T-helper 1 cell treated with Interleukin-12 subunit alpha and Interleukin-12 subunit beta and Interleukin-4 antibody, amounts not matched to agents 30 μg/mL and 1 μg/mL, for 36 hours (primary cell): ENCODE data around the gene CNOT3.

ENCODE experiments used
- H3K27ac Mint-ChIP-seq: one replicate; pipeline ENCODE4 v1.8.0; 2021; ENCODE audit warnings: mild to moderate bottlenecking, mixed read lengths
- H3K27me3 Mint-ChIP-seq: one replicate; pipeline ENCODE4 v1.8.0; 2021; ENCODE audit warnings: low read depth, mixed read lengths
- H3K36me3 Mint-ChIP-seq: one replicate; pipeline ENCODE4 v1.8.0; 2021; ENCODE audit warnings: low read depth, mixed read lengths
- H3K4me1 Mint-ChIP-seq: one replicate; pipeline ENCODE4 v1.8.0; 2021; ENCODE audit warnings: low read depth, mixed read lengths
- H3K4me3 Mint-ChIP-seq: one replicate; pipeline ENCODE4 v1.8.0; 2021; ENCODE audit warnings: mild to moderate bottlenecking, moderate library complexity, mixed read lengths
- H3K9me3 Mint-ChIP-seq: one replicate; pipeline ENCODE4 v1.8.0; 2021; ENCODE audit warnings: mixed read lengths

Gene CNOT3

DNA sequence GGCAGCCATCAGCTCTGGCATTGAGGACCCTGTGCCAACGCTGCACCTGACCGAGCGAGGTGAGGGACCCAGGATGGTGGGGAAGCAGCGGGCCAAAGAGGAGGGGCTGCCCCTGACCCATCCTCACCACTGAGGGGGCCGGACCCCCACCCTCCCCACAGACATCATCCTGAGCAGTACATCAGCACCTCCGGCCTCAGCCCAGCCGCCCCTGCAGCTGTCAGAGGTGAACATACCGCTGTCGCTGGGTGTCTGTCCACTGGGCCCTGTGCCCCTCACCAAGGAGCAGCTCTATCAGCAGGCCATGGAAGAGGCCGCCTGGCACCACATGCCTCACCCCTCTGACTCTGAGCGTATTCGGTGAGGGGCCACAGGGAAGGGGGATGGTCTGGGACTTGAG lies 14.7 kb downstream of the CNOT3 start:
- peaks cover 46% of the 10 kb centered on the region for H3K36me3 Mint-ChIP-seq
- H3K27ac Mint-ChIP-seq = no peak overlapping the region
- no peak overlapping the region for H3K4me3 Mint-ChIP-seq
- no peaks in the 10 kb centered on the region for H3K27me3 Mint-ChIP-seq
- H3K9me3 Mint-ChIP-seq = no peaks in the 10 kb centered on the region
- peaks cover 21% of the 10 kb centered on the region for H3K4me1 Mint-ChIP-seq

DNA sequence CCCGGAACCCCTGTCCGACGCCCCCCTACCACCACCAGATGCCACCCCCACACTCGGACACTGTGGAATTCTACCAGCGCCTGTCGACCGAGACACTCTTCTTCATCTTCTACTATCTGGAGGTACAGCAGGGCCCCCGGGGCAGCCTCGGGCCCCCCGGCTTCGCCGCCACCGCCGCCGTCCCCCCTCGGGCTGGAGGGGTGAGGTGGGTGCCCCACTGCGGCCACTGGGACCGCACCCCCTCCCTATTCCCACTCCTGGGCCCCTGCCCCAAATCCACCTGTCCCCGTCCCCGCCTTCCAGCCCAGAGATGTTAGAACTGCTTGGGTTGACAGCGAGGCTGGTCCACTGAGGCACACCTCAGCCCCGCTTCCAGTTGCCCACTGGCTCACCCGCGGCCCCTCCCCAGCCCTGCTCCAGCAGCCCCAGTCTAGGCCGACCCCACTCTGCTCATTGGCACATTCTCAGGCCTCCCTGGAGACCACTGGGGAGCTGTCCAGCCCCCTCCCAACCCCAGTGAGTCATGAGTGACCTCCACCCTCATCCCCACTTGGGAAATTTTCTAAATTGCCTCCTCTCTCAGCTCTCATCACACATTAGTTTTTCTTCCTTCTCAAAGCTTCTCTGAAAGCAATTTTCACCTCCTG lies 15.4 kb downstream of the CNOT3 start:
- Mint-ChIP-seq H3K36me3 (peaks cover 45% of the 10 kb centered on the region), H3K4me3 (no peak overlapping the region), H3K4me1 (peaks cover 21% of the 10 kb centered on the region), H3K27me3 (no peaks in the 10 kb centered on the region), H3K27ac (no peak overlapping the region), H3K9me3 (no peaks in the 10 kb centered on the region)

DNA sequence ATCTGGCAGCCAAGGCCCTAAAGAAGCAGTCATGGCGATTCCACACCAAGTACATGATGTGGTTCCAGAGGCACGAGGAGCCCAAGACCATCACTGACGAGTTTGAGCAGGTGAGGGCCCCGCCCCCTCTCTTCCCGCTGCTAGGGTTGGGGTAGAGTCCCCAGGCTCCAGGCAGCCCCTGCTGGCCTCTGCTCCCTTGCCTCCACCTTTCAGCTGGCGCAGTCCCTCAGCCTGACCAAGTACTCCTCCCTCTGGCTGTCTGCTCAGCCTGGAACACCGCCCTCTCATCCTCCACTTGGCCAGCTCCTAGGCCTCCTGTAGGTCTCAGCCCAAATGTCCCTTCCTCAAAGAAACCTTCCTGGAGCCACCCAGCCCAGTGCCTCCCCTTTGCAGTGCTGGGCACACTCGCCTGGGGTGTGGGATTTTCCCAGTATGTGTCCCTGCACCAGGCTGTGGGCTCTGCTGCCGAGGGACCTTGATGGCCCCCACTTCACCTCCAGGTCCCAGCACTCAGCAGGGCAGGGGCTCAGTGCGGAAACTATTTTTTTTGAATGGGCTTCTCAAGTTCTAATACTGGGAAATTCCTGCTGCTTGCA lies 16.3 kb downstream of the CNOT3 start:
- Mint-ChIP-seq H3K4me3 (no peak overlapping the region), H3K36me3 (peaks cover 46% of the 10 kb centered on the region), H3K4me1 (peaks cover 29% of the 10 kb centered on the region), H3K27ac (no peak overlapping the region), H3K9me3 (no peaks in the 10 kb centered on the region), H3K27me3 (no peaks in the 10 kb centered on the region)

DNA sequence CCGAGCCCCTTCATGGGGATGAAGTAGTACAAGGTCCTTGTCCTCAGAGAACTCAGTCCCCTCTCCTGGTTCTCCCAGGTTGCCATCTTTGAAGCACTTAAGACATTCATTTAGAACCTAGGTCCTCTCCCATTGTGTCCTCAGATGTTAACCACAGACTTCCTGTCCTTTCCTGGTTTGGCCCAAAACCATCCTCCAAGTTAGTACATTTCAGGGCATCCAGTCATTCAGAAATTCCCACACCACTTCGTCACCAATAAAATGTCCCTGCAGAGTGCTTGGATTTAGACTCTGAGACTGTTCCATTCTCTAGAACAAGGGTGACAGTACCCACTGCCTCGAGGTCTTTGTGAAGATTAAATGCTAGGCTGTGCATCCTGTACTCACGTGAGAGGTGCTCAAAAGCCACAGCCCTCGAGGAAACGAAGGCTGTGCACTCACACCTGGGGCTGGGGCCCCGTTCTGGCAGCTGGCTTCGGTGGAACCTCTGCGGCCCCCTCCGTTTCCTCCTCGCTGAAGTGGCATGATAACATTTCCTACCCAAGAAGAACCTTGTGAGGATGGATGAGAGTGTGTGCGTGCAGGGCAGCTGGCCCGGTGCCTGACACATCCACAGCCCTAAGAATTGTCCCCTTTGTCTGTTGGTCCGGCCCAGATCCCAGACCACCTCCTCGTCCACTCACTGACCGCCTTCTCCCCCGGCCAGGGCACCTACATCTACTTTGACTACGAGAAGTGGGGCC lies 17.2 kb downstream of the CNOT3 start:
- H3K4me3 Mint-ChIP-seq = peak overlapping the region; percentile 34
- peaks cover 40% of the 10 kb centered on the region for H3K36me3 Mint-ChIP-seq
- no peaks in the 10 kb centered on the region for H3K9me3 Mint-ChIP-seq

DNA sequence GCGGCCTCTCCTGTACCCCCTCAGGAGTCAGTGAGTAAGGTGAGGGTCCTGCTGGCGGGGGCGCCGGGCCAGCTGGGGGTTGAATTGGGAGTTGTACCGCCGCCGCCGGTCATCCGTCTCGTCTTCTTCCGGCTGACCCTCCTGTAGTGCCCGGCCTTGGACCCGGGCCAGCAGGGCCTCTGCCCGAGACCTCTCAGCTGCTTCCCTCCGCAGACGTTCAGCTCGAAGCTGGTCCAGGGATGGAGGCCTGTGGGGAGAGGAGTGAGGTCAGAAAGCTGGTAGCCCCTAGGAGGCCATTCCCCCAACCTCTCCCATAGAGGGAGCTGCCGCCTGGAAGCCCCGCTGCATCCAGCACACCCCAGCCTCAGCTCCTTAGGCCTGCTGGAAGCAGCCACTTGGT lies 18.1 kb downstream of the CNOT3 start:
- H3K27me3 Mint-ChIP-seq = no peaks in the 10 kb centered on the region
- no peaks in the 10 kb centered on the region for H3K9me3 Mint-ChIP-seq
- H3K36me3 Mint-ChIP-seq = peaks cover 36% of the 10 kb centered on the region
- no peak overlapping the region for H3K27ac Mint-ChIP-seq
- H3K4me1 Mint-ChIP-seq = peaks cover 40% of the 10 kb centered on the region
- no peak overlapping the region for H3K4me3 Mint-ChIP-seq

More for the DNA sequence above, 17.2 kb downstream of the CNOT3 start:
- Mint-ChIP-seq H3K27me3 (no peaks in the 10 kb centered on the region), H3K27ac (peak overlapping the region; percentile 55), H3K4me1 (peaks cover 34% of the 10 kb centered on the region)

DNA sequence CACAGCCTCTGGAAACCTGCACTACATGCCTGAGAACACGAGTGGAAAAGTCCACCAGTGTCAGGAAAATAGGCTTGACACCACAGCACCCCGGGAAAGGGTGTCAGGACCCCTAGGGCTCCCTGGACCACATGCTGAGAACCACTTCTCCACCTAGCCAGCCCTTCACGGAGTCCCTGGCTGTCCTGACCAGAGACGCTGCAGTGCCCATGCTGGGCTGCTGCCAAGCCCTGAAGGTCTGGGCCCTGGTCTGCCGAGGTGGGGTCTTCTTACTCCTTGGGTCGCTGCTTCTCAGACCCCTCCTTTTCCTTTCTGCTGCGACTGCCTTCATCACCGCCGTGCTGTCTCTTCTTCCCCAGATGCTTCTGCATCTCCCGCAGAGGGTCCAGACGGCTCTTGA lies 18.9 kb downstream of the CNOT3 start:
- no peaks in the 10 kb centered on the region for H3K9me3 Mint-ChIP-seq
- peaks cover 43% of the 10 kb centered on the region for H3K4me1 Mint-ChIP-seq
- peaks cover 31% of the 10 kb centered on the region for H3K36me3 Mint-ChIP-seq
- no peak overlapping the region for H3K27ac Mint-ChIP-seq
- no peaks in the 10 kb centered on the region for H3K27me3 Mint-ChIP-seq
- H3K4me3 Mint-ChIP-seq = no peak overlapping the region

DNA sequence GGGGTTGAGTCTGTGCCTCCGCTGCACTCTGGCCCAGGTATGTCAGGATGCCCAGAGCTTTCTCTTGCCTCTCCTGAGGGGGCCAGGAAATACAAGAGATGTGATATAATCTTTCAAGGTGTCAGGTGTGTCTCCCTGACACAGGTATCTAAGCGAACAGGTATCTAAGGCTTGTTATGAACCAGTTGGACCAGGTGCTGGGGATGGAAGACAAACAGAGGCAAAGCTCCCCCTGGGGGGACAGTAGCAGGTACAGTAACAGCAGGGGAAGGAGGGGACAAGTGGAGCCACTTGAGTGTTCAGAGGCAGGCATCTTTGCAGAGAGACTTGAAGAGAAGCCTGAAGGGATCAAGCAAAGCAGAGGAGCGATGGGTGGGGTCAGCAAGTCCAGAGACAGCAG lies 19.4 kb downstream of the CNOT3 start:
- Mint-ChIP-seq H3K27ac (peak overlapping the region; percentile 5), H3K9me3 (no peaks in the 10 kb centered on the region), H3K4me3 (peak overlapping the region; percentile 43), H3K27me3 (no peaks in the 10 kb centered on the region), H3K4me1 (peaks cover 46% of the 10 kb centered on the region), H3K36me3 (peaks cover 31% of the 10 kb centered on the region)

DNA sequence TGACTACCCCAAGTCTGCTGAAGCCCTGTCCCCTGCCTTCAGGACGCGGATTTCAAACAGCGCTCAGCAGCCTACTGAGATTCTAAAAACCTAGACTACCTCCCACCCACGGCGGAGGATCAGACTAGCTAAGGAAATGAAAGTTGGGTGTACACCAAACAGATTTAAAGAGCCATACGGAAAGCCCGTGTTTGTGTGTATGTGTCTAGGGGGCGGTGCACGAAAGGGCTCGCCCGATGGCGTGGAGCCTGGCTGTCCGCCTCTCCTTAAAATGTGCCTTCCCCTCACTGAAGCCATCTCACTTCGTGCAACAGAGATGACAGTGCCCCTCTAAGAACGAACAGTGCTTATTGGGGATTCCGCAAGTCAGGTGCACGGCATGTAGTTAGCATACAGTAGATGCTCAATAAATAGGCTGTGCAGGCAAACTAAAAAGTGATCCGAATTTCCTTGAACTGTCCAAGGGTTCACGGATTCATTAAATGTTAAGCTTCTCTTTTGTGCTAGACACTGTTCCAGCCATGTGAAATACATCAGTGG lies 21.3 kb downstream of the CNOT3 start:
- Mint-ChIP-seq H3K9me3 (no peaks in the 10 kb centered on the region), H3K36me3 (peaks cover 24% of the 10 kb centered on the region), H3K4me1 (peaks cover 50% of the 10 kb centered on the region), H3K27me3 (no peaks in the 10 kb centered on the region), H3K27ac (peak overlapping the region; percentile 99), H3K4me3 (peak overlapping the region; percentile 99)

DNA sequence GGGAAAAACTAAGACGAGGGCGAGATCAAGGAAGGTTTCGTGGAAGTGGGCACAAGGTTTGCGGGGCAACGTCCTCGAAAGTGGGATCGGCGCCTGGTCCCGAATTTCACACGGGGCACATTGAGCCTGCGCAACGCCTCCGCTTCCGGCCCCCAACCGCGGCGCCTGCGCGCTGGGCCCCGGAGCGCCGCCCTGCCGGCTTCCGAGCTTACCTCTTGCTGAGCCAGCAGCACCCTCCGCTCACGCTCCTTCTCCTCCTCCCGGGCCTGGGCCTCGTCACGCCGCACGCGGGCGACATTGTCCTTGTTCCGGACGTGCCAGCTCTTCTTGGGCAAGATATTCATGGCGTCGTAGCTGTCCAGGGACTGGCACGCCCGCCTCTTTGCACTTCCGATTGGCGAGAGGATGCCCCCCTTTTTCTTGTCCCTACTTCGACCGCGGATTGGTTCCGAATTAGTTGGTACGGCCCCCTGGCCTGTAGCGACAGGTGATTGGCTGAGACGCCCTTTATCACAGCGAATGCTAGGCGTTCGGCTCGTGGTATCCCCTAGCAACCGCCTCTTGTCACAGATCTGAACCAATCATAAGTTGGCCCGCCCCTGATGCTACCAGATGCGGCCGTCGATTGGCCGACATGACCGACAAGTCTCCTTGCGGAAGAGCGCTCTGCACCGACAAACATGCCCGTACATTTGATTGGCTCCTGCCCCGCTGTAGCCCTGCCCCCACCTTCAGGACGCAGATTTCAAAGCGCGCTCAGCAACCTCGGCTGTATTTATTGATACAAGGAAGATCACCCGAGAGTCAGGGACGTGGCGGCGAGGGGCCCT lies 22.0 kb downstream of the CNOT3 start, which contains the start of gene LENG1:
Gene LENG1, minus strand, starts transcription at position 370 of the 830 bp plus-strand sequence. Its CDS starts 26 bp downstream, at position 344.
- peaks cover 19% of the 10 kb centered on the region for H3K36me3 Mint-ChIP-seq
- no peaks in the 10 kb centered on the region for H3K27me3 Mint-ChIP-seq
- H3K9me3 Mint-ChIP-seq = no peaks in the 10 kb centered on the region
- H3K27ac Mint-ChIP-seq = peak within 1 kb of the TSS; percentile 99
- peak within 1 kb of the TSS; percentile 99 for H3K4me3 Mint-ChIP-seq
- H3K4me1 Mint-ChIP-seq = peaks cover 48% of the 10 kb centered on the region

DNA sequence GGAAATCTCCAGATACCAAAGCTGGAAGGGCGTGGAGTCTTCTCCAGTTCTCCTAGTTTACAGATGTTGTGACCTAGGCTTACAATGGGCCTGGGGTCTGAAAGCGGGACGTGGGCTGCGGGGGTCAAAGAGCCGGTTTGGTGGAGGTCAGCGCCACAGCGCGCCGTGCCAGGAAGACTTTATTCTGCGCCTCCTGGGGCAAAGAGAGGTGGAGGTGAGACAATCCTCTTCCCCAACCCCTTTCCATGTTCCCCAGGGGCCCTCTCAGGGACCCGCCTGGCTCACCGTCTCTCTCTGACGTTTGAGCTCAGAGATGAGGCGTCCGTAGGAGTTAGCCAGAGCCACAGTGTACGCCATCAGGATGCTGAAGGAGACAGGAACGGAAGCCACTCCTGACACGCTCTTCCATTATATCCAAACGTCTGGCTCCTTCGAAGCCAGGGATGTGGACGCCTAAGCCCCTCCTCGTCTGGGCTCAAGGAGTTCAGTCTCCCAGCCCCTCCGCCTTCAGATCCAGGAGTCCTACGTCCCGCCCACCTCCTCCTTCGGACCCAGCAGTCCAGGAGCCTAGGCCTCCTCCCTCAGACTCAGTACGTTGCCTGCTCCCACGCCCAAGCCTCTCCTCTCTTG lies 22.7 kb downstream of the CNOT3 start:
- Mint-ChIP-seq H3K4me3 (peak overlapping the region; percentile 99), H3K4me1 (peaks cover 44% of the 10 kb centered on the region), H3K9me3 (no peaks in the 10 kb centered on the region), H3K27ac (peak overlapping the region; percentile 99), H3K27me3 (no peaks in the 10 kb centered on the region), H3K36me3 (peaks cover 13% of the 10 kb centered on the region)

DNA sequence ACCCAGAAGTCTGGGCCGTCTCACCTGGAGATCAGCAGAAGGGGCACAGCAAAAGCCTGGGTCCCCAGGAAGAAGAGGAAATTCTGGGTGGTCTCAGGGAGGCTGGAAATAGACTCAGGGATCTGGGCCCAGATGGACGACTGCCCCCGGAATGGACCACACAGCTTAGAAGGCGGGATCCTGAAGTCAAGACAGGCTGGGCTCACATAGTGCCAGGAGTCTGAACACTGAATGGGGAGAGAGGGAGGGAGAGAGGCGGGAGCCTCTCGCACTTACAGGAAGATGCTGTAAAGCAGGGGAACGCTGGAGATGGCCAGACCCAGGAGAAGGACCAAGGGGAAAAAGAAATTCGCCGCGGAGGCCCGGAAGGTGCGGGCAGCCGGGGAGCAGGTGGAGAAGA lies 23.3 kb downstream of the CNOT3 start:
- no peaks in the 10 kb centered on the region for H3K9me3 Mint-ChIP-seq
- H3K36me3 Mint-ChIP-seq = peaks cover 13% of the 10 kb centered on the region
- H3K27me3 Mint-ChIP-seq = peaks cover 5% of the 10 kb centered on the region
- peak overlapping the region; percentile 99 for H3K27ac Mint-ChIP-seq
- peaks cover 44% of the 10 kb centered on the region for H3K4me1 Mint-ChIP-seq
- H3K4me3 Mint-ChIP-seq = peak overlapping the region; percentile 99

DNA sequence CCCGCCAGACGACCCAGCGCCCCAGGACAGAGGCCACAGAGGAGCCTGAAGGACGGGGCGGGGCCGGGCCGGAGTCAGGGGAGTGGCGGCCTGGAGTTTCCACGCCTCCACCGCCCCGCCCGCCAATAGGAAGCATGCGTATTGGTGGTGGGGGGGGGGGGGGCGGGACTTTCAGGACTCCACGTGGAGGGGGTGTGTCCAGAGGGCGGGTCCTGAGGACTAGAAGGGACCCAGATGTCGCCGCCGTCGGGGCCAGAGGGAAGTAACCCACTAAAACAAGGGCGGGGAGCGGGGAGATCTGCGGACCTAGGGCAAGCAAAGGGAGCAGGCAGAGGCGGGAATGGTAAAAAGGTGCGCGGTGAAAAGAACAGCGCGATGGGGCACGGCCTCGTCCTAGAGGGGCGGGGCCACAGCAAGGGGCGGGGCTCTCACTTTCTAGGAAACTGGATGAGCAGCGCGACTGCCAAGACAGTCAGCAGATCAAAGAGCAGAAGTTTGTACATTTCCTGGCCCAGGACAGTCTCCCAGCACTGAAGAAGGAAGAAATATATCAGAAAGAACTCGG lies 24.8 kb downstream of the CNOT3 start:
- Mint-ChIP-seq H3K4me3 (peak overlapping the region; percentile 96), H3K27me3 (peaks cover 6% of the 10 kb centered on the region), H3K36me3 (peaks cover 7% of the 10 kb centered on the region), H3K4me1 (peaks cover 40% of the 10 kb centered on the region), H3K9me3 (no peaks in the 10 kb centered on the region), H3K27ac (peak overlapping the region; percentile 91)

DNA sequence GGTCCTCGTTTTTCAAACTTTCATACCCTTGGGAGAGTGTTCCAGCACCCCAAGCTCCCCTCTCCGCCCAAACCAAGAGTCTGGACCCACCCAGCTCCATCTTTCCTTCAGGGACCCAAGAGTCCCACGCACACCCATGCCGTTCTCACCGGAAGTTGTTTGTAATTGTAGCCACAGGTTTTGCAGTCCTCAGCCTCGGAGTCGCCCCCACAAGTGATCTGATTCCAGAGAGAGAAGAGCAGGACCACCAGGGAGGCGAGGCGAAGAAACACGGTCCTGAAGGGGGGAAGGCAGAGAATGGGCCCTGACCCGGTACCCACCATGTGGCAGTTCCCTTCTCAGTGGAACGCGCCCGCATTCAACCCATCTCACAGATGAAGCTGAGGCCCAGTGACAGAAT lies 25.3 kb downstream of the CNOT3 start:
- Mint-ChIP-seq H3K27me3 (peaks cover 6% of the 10 kb centered on the region), H3K36me3 (peaks cover 7% of the 10 kb centered on the region), H3K4me3 (peak overlapping the region; percentile 96), H3K27ac (peak overlapping the region; percentile 91), H3K9me3 (no peaks in the 10 kb centered on the region), H3K4me1 (peaks cover 40% of the 10 kb centered on the region)
